Measurements from ENCODE around the gene C10orf105. TPM values are rescaled to one million over a fixed set of nuclear protein-coding genes. Genes with fewer than 3 reads are reported as not detected.

Gene C10orf105
- total and polyA plus RNA-seq, 2 of the 8 experiments (the other 6 are each of a cell fraction or from before 2014, with no cell fraction given) = 0.71 to 0.73 TPM

GRCh38 chr10:71736570-71736952, 17.0 kb upstream of the C10orf105 start:
- Histone ChIP-seq H2BK5ac (ENCODE audit: low read depth, low read length) (no peak overlapping the region), H3K9ac (replicated peaks in 1 of 4; ENCODE audit: extremely low read depth in 1 of 4, low read depth in 3 of 4, low read length in 3 of 4) (no peak overlapping the region)
- POLR2A ChIA-PET (ENCODE audit: partially characterized antibody) = no interaction called here
- TF ChIP-seq E2F6 (IDR thresholded peaks at IDR 0.05) = no peak
- TF ChIP-seq KDM4A (IDR thresholded peaks at IDR 0.05; ENCODE audit: low read depth, low read length, severe bottlenecking) = no peak
- TF ChIP-seq NANOG (IDR thresholded peaks at IDR 0.05; ENCODE audit: insufficient read depth, low read depth, low read length, poor library complexity, severe bottlenecking) = no peak
- no peak for TF ChIP-seq EGR1 (IDR thresholded peaks at IDR 0.05; ENCODE audit: borderline replicate concordance, low read depth, low read length)
- TF ChIP-seq YY1 (IDR thresholded peaks at IDR 0.05; ENCODE audit: low read depth, low read length) = no peak
- TF ChIP-seq SIN3A (conservative IDR thresholded peaks at IDR 0.05 in 1 of 2, IDR thresholded peaks at IDR 0.05 in 1 of 2; ENCODE audit: low read depth in 1 of 2, low read length in 2 of 2) = no peak
- no peak for TF ChIP-seq SP2 (IDR thresholded peaks at IDR 0.05; ENCODE audit: low read length)
- TF ChIP-seq ATF2 (IDR thresholded peaks at IDR 0.05; ENCODE audit: low read length) = no peak
- TF ChIP-seq BRCA1 (IDR thresholded peaks at IDR 0.05; ENCODE audit: low read depth, low read length) = no peak
- no peak for TF ChIP-seq TBP (IDR thresholded peaks at IDR 0.05; ENCODE audit: low read depth, low read length)
- no peak for TF ChIP-seq POLR2AphosphoS5 (IDR thresholded peaks at IDR 0.05; ENCODE audit: low read depth, low read length)
- TF ChIP-seq RNF2 (IDR thresholded peaks at IDR 0.05; ENCODE audit: borderline replicate concordance, low read depth, low read length, missing control alignments, poor library complexity, severe bottlenecking) = no peak

More at GRCh38 chr10:71736570-71736952, 17.0 kb upstream of the C10orf105 start:
- no peak overlapping the region for H3K27ac ChIP-seq (ENCODE audit: low read depth, low read length)
- H2AK5ac ChIP-seq (ENCODE audit: low read depth, low read length) = no peak overlapping the region
- H2BK120ac ChIP-seq (replicated peaks; ENCODE audit: low read depth, low read length) = no peak overlapping the region
- no peak overlapping the region for H3K56ac ChIP-seq (replicated peaks; ENCODE audit: insufficient read length, low read depth, low read length)
- H3K23ac ChIP-seq (ENCODE audit: insufficient read length) = no peak overlapping the region
- no peak overlapping the region for H2AFZ ChIP-seq (ENCODE audit: low read length)
- no peaks in the 10 kb centered on the region for H4K20me1 ChIP-seq (replicated peaks in 1 of 2; ENCODE audit: control insufficient read depth in 1 of 2, insufficient read depth in 2 of 2, low read length in 2 of 2)
- no peak overlapping the region for H4K91ac ChIP-seq (replicated peaks; ENCODE audit: insufficient read length, low read length)
- H3K4me3 ChIP-seq (ENCODE audit: extremely low read depth in 1 of 4, insufficient read depth in 2 of 4, low read depth in 3 of 4, low read length in 4 of 4) = no peak overlapping the region
- H2BK15ac ChIP-seq (ENCODE audit: low read length) = no peak overlapping the region
- H4K8ac ChIP-seq (ENCODE audit: extremely low read depth, insufficient read depth, low read length) = no peak overlapping the region
- FAIRE-seq (no peak), DNase-seq (ENCODE audit: low read depth in 1 of 2, low spot score in 2 of 2) (no peak)
- H3K18ac ChIP-seq (ENCODE audit: extremely low read depth, low read length) = no peak overlapping the region
- no peaks in the 10 kb centered on the region for H3K23me2 ChIP-seq (ENCODE audit: low read depth, low read length)
- peaks cover 0 to 9% (median 4%) of the 10 kb centered on the region in 4 experiments; a peak in 4 of 7 replicates for H3K4me1 ChIP-seq (replicated peaks in 1 of 4; ENCODE audit: control insufficient read depth in 3 of 4, insufficient read depth in 4 of 4, low read length in 3 of 4)
- no peak overlapping the region for H2BK20ac ChIP-seq (ENCODE audit: low read length)
- no peak overlapping the region for H3K4ac ChIP-seq (replicated peaks; ENCODE audit: insufficient read length, low read depth, low read length)
- no peaks in the 10 kb centered on the region for H3K9me3 ChIP-seq (ENCODE audit: insufficient read depth in 2 of 2, low read depth in 1 of 2, low read length in 1 of 2)
- no peaks in the 10 kb centered on the region for H3K27me3 ChIP-seq (replicated peaks in 1 of 4; ENCODE audit: control insufficient read depth in 3 of 4, extremely low read depth in 1 of 4, insufficient read depth in 3 of 4, low read length in 3 of 4)
- no peaks in the 10 kb centered on the region for H3K79me2 ChIP-seq (ENCODE audit: control insufficient read depth in 1 of 2, insufficient read depth in 2 of 2, low read length in 2 of 2)
- 80% methylated on average over 2 of the region's 2 CpGs; no CpG with 5 or more reads in 1 of the 2 experiments for WGBS, 2 experiments (ENCODE audit: extremely low coverage in 1 of 2, insufficient coverage in 1 of 2, insufficient read length in 1 of 2, insufficient replicate concordance in 2 of 2, low coverage in 1 of 2, low lambda C conversion rate in 2 of 2, missing lambda C conversion rate in 1 of 2)
- CTCF ChIA-PET (ENCODE audit: partially characterized antibody) = interaction anchor here (1.3 to 2.3 kb wide), 5 partner anchors 8 to 76 kb away, joined by 3 to 9 read pairs (median 5); no protein-coding TSS in a partner anchor
- H4K5ac ChIP-seq (ENCODE audit: insufficient read length, low read depth, low read length) = no peak overlapping the region
- no peaks in the 10 kb centered on the region for H3K36me3 ChIP-seq (ENCODE audit: control insufficient read depth in 2 of 4, insufficient read depth in 4 of 4, low read length in 3 of 4)
- no peak overlapping the region for H3K4me2 ChIP-seq (ENCODE audit: insufficient read depth in 1 of 2, low read depth in 2 of 2, low read length in 2 of 2)
- no peaks in the 10 kb centered on the region for H3K79me1 ChIP-seq (ENCODE audit: low read depth, low read length)
- H2BK12ac ChIP-seq (ENCODE audit: low read depth, low read length) = no peak overlapping the region; the same call in 1 of the 2 replicates
- no peak overlapping the region for H3K14ac ChIP-seq (ENCODE audit: insufficient read length)
